ENCODE results near the gene RBFOX2.
"Not testable (repeated sequence)": the region's sequence is repeated elsewhere in the genome, so short reads cannot be mapped to it uniquely, and the experiment has no call there.

RBFOX2 gene

GRCh38 chr22:35806668-35807067, 222.0 kb downstream of the RBFOX2 start:
- DNase-seq: not testable (repeated sequence)

DNA sequence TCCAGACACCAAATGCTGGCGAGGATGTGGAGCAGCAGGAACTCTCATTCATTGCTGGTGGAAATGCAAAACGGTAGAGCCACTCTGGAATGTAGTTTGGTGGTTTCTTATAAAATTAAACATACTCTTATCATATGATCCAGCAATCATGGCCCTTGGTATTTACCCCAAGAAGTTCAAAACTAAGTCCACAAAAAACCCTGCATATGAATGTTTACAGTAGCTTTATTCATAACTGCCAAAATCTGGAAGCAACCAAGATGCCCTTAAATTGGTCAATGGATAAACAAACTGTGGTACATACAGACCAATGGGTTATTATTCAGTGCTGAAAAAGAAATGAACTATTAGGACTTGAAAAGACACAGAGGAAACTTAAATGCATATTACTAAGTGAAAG, 223.2 kb downstream of the RBFOX2 start:
- no peak for DNase-seq

DNA sequence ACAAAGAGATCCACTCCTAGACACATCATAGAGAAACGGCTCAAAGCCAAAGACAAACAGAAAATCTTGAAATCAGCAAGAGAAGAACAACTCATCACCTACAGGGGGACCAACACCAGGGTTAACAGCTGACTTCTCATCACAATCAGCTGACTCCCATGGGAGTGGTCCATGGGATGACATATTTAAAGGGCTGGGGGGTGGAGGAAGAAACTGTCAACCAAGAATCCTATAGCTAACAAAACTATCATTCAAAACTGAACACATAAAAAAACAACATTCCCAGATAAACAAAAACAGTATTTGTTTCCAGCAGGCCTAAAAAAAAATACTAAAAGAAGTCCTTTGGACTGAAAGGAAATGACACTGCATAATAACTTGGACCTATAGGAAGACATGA, 224.2 kb downstream of the RBFOX2 start:
- no peak for DNase-seq

DNA sequence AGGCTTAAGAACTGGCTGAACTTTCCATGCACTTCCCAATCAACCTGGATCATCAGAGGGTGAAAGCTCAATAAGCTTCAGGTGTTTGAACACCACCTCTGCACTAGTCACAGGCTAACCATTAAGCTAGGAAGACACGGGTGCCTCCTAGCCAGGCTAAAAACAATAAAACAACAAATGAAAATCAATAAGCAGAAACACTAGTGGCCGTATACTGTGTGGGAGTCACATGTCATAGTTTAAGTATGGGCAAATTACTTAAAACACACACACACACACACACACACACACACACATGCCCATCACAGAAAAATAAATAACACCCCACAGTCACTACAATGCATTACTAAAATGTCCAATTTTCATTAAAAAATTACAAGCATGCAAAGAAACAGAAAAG, 225.7 kb downstream of the RBFOX2 start:
- DNase-seq: no peak

GRCh38 chr22:35801301-35801700, 227.3 kb downstream of the RBFOX2 start:
- not testable (repeated sequence) for DNase-seq

GRCh38 chr22:35799150-35799549, 229.5 kb downstream of the RBFOX2 start:
- DNase-seq: no peak

GRCh38 chr22:35797411-35797810, 231.2 kb downstream of the RBFOX2 start:
- DNase-seq: no peak

GRCh38 chr22:35795476-35795875, 233.1 kb downstream of the RBFOX2 start:
- no peak for DNase-seq

DNA sequence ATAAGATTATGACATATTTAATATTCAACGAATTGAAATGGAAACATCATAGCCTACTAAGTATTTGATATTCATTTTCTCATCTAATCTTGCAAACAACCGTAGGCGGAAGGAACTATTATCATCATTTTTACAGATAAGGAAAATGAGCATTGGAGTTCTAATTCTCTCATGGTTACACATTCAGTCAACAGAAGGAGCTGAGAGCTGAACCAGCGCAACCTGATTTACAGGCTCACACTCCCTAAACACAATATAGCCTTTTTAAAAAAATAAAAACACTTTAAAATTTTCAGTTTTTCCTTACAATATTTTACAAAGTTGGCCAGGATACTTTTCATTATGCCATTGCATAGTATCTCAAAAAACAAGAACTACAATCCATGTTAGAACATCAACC, 236.1 kb downstream of the RBFOX2 start:
- DNase-seq: no peak

DNA sequence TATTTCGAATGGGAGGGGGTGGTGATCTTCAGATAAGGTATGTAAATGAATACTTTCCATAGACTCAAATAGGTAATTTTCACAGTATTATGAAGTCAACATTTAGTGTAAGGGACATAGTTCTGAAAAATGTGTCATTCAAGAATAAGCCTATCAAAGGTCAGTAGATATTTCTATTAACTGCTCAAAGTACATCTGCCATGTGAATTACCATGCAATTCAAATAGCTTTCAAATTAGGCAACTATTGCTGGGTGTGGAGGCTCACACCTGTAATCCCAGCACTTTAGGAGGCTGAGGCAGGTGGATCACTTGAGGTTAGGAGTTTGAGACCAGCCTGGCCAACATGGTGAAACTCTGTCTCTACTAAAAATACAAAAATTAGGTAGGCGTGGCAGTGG, 236.8 kb downstream of the RBFOX2 start:
- DNase-seq: not testable (repeated sequence)

- DNase-seq: no peak
Observed at GRCh38 chr22:35785181-35785923, 243.3 kb downstream of the RBFOX2 start.

- no peak for DNase-seq
Observed at GRCh38 chr22:35784633-35785032, 244.0 kb downstream of the RBFOX2 start.

- no peak for DNase-seq
Observed at GRCh38 chr22:35783943-35784614, 244.5 kb downstream of the RBFOX2 start.

DNA sequence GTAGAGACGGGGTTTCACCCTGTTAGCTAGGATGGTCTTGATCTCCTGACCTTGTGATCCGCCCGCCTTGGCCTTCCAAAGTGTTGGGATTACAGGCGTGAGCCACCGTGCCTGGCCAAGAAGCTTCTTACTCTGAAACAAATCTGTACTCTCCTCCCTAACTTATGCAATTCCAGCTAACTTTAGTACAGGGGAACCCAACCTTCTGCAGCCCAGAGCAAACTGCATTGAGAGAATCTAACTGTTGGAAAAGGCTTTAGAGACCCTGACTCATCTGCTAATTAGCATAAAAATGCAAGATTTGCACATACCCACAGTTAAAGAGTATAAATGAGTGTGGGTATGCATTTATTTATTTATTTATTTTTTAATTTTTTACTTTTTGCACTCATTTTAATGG, 246.1 kb downstream of the RBFOX2 start:
- no peak for DNase-seq

DNA sequence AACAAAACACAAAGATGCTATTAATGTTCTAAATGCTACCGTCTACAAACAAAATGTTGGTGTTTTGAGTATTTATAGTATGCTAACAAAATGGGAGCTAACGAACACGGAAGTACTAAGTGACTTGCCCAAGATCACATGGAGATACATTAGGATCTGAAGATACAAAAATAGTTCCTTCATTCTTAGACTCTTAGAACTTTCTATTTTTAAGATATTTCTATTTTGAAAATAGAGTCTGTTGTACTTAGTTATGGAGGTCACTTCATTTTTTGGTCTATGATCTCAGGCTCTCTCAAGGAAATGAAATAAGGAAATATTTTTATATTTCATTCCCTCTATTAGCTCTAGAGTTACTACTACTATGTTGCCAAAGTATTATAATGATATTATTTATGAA, 246.7 kb downstream of the RBFOX2 start:
- DNase-seq: no peak

GRCh38 chr22:35777335-35777975, 251.2 kb downstream of the RBFOX2 start:
- DNase-seq: no peak

- DNase-seq: no peak
Observed at GRCh38 chr22:35775339-35775738, 253.3 kb downstream of the RBFOX2 start.

DNA sequence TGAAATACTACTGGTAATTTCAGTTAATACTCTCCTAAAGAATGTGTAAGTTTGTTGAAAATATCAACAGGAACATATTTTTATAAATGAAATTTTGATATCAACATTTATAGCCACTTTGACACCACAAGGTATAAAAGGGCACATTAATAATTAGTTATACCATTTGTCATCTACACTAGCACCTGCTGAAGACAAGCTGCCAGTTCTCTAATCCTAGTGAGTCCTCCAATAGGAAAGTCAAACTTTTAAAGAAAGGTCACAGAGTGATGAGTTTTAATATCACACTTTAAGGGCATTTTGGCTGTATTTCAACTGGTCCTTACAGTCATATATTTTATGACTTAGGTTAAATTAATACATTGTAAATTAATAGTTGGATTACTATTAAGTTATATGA, 258.6 kb downstream of the RBFOX2 start:
- no peak for DNase-seq

- DNase-seq: no peak
Observed at GRCh38 chr22:35766654-35767580, 261.7 kb downstream of the RBFOX2 start.

DNA sequence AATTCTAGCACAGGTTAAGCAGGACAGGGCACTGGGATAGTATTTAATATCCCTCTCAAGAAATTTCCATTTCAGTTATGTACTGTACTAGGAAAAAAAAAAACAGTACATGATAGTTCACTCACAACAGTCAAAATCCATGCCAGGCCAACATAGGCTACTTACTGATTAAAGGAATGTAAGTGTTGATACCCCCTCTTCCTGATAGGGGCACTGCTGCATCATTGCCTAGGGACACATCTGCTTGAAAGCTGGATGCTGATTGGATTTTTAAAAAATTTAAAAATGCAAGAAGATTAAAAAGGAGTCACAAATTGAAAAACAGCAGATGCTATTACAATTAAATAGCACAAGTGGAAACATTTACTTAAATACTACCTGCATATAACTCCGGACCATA, 267.6 kb downstream of the RBFOX2 start:
- peak; percentile 9 for DNase-seq

- DNase-seq: no peak
Observed at GRCh38 chr22:35758394-35758793, 270.2 kb downstream of the RBFOX2 start.

DNA sequence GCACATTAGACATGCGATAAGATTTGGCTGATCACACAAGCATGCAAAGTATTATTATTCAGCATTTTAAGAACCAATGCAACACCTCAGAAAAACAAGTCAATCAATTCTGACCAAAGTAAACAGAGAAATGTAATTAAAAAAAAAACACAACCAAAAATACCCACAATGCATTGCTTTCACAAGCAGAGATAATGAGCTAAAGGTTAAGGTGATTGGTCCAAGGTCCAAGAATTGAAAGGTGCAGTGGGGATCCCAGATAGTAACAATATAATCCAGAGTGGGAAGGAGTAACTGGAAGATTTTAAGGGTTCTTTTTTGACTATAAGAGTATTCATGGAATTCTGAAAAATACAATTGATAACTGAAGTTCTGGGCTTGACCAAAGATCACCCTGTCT, 271.9 kb downstream of the RBFOX2 start:
- DNase-seq: no peak

- DNase-seq: no peak
Observed at GRCh38 chr22:35754761-35755160, 273.9 kb downstream of the RBFOX2 start.

Data from NCI-H1092 treated with DMSO at 0.1 percent for 48 hours (cell line).